Right ventricle myocardium inferior (tissue), 1 donor: Measurements from ENCODE around the gene WDR53. TPM values are rescaled to one million over a fixed set of nuclear protein-coding genes. Genes with fewer than 3 reads are reported as not detected.
A peak's percentile ranks its signal among the peaks of the same experiment; 100 is the strongest.
"Not testable (repeated sequence)": the region's sequence is repeated elsewhere in the genome, so short reads cannot be mapped to it uniquely, and the experiment has no call there.

Source experiments
- ATAC-seq: fragments of 200-7000 bp; cut with Tn5 transposase; one replicate; pipeline ENCODE4 v1.9.1; 2020; ENCODE audit warnings: mild to moderate bottlenecking, moderate library complexity
- DNase-seq: peaks from one replicate; pipeline ENCODE4 v3.0.0; 2021; ENCODE audit errors: missing footprints
- intact Hi-C: fragments of 100-400 bp; cut with DNase I; formaldehyde crosslinking; loops from one replicate; pipeline ENCODE4 v1.11.0; 2022
- long read RNA-seq: library from polyadenylated mRNA; unstranded; transcript quantifications from one replicate; pipeline ENCODE4 v2.0.0, GENCODE V29; 2021
- total RNA-seq: library from RNA; stranded (reverse); fragmentation: NEBNext Ultra II Directional; extraction: Animal tissue kit (Norgen Biotek cat#: 25700); gene quantifications from one replicate; pipeline ENCODE4 v1.2.1, GENCODE V29; 2021
- donor health status: DM: no; HTN: yes; CAD: no; lungs with severe emphysema.

Gene WDR53
- total RNA-seq = 9.8 TPM
- long read RNA-seq, partial matches to known transcripts = 0 of 4 reads
- long read RNA-seq, other reads (novel, unspliced or antisense) = 2 of 4 reads

DNA sequence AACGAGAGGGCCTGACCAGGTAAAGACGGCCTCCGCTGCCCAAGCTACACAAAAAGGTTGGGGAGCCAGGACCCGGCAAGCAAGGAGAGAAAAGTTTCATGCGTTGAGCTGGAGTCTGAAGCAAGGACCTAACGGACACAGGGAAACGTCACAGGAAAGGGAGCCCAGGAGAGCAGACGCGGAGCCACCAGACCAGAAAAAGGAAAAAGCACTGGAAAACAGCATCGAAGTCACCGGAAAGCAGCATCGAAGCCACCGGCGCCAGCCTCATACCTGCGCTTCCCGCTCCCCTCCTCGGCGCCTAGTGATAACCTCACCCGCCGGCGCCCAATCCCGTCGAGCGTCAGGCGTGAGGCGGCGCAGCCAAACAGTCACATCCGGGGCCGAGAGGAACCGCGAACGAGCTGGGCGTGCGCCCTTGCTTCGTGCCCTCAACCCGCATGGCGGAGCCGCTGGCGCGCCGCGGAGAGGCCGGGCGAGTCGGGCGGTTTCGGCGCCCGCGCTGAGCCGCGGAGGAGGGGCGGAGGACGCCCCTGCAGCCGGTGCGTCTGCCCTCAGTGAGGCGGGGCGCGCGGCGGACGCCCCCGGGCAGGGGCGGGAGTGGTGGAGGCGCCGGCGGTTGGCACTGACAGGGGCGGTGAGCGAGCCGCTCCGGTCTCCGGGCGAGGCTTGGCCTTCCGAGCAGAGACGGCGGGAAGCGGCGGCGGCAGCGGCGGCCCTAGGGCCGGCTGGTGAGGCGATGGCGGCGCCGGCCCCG is at the start of gene WDR53, which contains the start of gene FBXO45:
Gene WDR53, minus strand, starts transcription at position 309 of the 757 bp plus-strand sequence. CDS start 7,079 bp downstream, outside the sequence.
Gene FBXO45, plus strand, starts transcription at position 415 of the 757 bp plus-strand sequence. Its CDS starts 325 bp downstream, at position 740.
- intact Hi-C loops = no loop called here
- peak; percentile 99 for ATAC-seq

DNA sequence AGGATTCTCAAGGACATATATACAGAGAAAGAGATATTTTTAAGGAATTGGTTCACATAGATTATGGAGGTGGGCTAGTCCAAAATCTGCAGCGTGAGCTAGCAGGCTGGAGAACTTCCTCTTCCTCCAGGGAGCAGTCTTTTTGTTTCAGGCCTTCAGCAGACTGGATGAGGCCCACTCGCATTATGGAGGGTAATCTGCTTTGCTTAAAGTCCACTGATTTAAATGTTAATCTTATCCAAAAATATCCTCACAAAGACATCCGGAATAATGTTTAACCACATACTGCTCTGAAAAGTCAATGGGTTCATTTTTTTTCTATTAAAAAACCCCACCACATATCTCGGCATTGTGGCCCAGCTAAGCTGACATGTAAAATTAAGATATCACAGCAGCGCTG is 48.9 kb upstream of the WDR53 start:
- intact Hi-C loops = no loop called here
- no peak for DNase-seq
- no peak for ATAC-seq

More for the DNA sequence above, at the start of gene WDR53, which contains the start of gene FBXO45:
- DNase-seq = peak; percentile 98

DNA sequence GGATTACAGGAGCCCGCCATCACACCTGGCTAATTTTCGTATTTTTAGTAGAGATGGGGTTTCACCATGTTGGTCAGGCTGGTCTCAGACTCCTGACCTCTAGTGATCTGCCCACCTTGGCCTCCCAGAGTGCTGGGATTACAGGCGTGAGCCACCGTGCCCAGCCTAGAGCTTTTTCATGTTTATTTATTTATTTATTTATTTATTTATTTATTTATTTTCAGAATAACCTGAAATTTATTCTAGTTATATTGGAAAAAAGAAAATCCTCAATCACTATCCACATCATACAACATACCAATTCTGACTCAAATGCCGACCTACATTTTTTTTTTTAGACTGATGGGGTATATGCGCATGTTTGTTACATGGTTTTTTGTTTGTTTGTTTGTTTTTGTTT is 46.9 kb upstream of the WDR53 start:
- DNase-seq, ATAC-seq, intact Hi-C loops: not testable (repeated sequence)

DNA sequence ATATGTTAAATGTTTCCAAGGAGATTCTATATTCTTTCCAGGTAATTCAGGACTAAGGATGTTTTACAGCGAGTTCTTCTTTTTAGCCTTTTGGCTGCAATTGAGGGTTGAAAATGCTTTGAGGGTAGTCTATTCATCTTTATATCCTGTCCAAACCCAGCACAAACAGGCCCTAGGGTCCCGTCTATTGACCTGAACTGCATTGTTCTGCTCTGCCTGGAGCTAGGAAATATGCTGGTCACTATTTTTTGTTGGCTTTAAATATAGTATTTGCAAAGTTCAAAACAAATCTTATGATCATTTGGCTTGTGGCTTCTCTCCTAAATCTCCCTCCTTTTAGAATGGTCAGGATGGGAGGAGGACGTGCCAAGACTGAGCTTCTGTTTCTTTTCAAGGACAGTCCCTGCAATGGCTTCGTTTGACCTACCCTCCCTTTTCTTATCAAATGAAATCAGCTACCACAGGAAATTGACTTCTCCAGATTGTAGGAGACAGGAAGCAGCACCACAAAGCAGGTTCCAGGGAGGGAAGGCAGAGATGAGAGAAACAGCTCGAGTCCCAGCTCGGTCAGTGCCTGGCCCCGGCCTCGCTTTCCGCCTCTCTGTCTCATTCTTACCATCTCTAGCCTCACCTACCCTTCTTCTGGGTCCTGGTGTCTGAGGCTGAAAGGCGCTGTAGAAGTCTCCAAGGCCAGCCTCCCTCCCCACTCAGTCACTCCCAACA is 43.6 kb upstream of the WDR53 start:
- intact Hi-C loops = loop anchor here (2.0 kb wide), 1 partner anchor 21 kb away; no protein-coding TSS in a partner anchor
- no peak for DNase-seq
- ATAC-seq = no peak

DNA sequence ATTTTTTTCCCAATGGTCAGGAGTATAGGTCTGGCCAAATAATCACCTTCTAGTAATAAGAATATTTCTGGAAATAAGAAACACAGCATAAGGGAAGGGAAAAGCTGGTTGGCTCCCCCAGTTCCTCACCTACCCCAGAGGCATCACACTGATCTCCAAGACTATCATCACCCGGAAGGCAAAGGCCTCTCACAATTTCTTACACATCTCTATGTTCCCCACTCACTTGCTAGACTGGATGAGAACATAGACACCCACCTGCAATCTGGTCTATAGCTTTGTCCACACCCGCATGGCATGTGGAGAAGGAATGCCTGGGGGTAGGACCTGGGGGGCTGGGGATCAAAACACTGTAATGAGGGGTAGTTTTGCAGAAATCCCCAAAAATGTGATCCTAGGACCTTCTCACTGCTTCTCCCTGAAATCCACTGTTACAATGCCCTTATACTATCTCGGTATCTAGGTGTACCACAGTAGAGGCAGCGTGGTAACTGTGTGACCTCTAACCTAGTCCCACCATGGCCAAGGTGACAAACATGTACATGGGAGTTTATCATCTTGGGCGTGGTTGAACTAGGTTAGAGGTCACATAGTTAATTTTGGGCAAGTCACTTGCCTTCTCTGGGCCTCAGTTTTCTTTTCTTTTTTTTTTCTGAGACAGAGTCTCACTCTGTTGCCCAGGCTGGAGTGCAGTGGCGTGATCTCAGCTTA is 41.6 kb upstream of the WDR53 start:
- intact Hi-C loops = loop anchor here (1.0 to 2.0 kb wide), 2 partner anchors 23 to 75 kb away; no protein-coding TSS in a partner anchor
- no peak for ATAC-seq
- DNase-seq = no peak

- DNase-seq (peak; percentile 95), ATAC-seq (peak; percentile 85)
- intact Hi-C loops = loop anchor here (1.0 kb wide), 1 partner anchor 76 kb away; no protein-coding TSS in a partner anchor
These were observed 41.0 kb upstream of the WDR53 start for GRCh38 chr3:196609343-196609775.

- intact Hi-C loops = loop anchor here (1.0 kb wide), 1 partner anchor 77 kb away; no protein-coding TSS in a partner anchor
- ATAC-seq = no peak
These were observed 40.3 kb upstream of the WDR53 start for GRCh38 chr3:196608693-196609092.

GRCh38 chr3:196604548-196604947 is 36.2 kb upstream of the WDR53 start:
- ATAC-seq (no peak), DNase-seq (no peak)
- intact Hi-C loops = no loop called here

More at GRCh38 chr3:196608693-196609092, 40.3 kb upstream of the WDR53 start:
- no peak for DNase-seq

GRCh38 chr3:196603683-196604082 is 35.3 kb upstream of the WDR53 start:
- intact Hi-C loops = no loop called here
- ATAC-seq (no peak), DNase-seq (no peak)

GRCh38 chr3:196602673-196603072 is 34.3 kb upstream of the WDR53 start:
- no peak for DNase-seq

GRCh38 chr3:196600359-196600758 is 32.0 kb upstream of the WDR53 start:
- intact Hi-C loops = no loop called here
- DNase-seq (no peak), ATAC-seq (no peak)

More at GRCh38 chr3:196602673-196603072, 34.3 kb upstream of the WDR53 start:
- intact Hi-C loops = no loop called here
- ATAC-seq = no peak

DNA sequence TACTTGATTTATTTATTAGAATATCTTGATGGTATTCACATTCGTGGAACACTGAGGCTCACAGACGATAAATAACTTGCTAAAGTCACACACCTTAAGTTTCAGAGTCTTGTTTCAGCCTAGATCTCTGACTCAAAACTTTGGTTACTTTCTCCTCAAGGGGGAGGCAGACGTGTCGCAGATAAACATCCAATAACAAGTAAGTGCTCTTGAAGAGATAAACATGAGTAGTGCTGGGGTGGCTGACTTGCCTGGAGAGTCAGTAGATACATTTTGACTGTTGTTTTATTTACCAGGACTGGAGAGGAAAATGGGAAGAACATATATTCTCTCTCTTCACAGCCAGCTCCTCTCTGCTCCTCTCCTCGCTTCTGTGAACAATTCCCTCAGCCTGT is 31.4 kb upstream of the WDR53 start:
- DNase-seq = no peak
- intact Hi-C loops = no loop called here
- no peak for ATAC-seq

DNA sequence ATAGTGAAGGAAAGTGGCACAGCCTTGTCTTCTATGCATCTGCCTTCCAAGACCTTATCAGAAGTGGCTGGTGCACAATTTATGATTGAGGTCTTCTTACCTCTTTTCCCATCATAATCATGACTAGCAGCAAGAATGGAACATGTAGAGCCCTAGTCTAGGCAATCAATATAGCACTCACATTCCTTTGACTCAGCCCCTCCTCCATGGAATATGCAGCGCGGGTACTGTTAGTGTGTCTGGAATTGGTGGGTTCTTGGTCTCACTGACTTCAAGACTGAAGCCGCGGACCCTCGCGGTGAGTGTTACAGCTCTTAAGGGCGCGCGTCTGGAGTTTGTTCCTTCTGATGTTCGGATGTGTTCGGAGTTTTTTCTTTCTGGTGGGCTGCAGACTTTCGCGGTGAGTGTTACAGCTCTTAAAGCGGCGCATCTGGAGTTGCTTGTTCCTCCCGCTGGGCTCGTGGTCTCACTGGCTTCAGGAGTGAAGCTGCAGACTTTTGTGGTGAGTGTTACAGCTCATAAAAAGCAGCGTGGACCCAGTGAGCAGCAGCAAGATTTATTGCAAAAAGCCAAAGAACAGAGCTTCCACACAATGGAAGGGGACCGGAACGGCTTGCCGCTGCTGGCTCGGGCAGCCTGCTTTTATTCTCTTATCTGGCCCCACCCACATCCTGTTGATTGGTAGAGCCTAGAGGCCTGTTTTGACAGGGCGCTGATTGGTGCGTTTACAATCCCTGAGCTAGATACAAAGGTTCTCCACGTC is 29.8 kb upstream of the WDR53 start:
- ATAC-seq, DNase-seq, intact Hi-C loops: not testable (repeated sequence)

- DNase-seq (no peak), ATAC-seq (no peak)
- intact Hi-C loops = no loop called here
These were observed 28.0 kb upstream of the WDR53 start for GRCh38 chr3:196596355-196596754.

GRCh38 chr3:196590279-196590678 is 21.9 kb upstream of the WDR53 start:
- intact Hi-C loops = no loop called here
- ATAC-seq (no peak), DNase-seq (no peak)

DNA sequence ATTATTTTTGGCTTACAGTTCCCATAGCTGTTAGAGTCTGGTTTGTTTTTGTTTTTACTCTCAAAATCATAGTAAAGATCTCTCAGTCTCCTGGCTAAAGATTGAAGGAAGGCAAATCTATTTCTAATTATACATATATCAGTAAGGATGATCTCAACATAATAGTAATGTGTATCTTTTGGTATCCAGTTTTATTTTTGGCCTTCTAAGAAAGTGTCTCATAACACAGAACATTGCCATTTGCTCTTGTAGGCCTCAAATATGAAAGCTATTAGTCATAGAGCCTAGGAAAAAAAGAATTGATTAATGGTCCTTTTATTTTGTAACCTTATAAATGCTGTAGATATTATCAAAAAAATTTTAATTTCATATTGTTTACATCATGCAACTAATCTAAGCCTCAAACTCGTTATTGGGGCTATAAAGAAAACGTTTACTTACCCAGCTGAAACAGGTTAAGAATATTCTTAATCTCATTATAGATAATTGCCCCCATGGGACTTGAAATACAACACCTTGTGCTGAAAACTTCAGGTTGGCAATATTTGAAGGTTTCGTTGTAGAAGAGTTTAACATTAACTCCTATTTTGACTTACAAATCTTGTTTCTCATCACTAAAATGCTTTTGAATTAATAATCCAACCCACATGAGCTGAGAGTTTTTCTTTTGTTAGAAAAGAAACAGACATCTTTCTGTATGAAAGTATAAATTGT is 16.8 kb upstream of the WDR53 start:
- ATAC-seq = no peak
- intact Hi-C loops = no loop called here
- no peak for DNase-seq

DNA sequence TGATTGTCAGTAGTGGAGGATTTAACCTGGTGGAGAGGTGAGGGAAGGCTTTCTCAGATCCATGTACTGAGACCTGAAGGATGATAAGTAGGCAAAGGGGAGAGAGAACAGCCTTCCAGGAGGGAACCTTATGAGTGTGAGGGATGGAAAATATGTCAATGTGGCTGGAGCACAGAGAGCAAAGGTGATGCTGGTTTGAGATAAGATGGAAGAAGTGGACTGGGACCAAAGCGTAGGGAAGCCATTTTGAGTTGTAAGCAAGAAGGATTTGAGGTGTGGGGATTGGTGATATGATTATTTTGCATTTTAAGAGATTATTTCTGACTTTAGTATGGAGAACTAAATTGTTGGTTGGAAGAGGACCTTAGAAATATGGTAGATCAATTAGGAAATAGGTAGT is 4.0 kb upstream of the WDR53 start:
- ATAC-seq (no peak), DNase-seq (no peak)
- intact Hi-C loops = no loop called here
